H1 (cell line): ENCODE results near the gene CCDC124. TPM values are rescaled to one million over a fixed set of nuclear protein-coding genes. Genes with fewer than 3 reads are reported as not detected.

Source experiments
- CHD2 ChIP-seq: IDR thresholded peaks from 2 replicates; pipeline ENCODE4 v1.6.1; 2012; ENCODE audit warnings: low read length, improper control_type of control experiment
- KDM4A ChIP-seq: IDR thresholded peaks from one replicate; pipeline ENCODE4 v1.7.1; 2012; ENCODE audit warnings: low read depth, mild to moderate bottlenecking, moderate library complexity, low read length, inconsistent platforms; ENCODE audit not compliant: severe bottlenecking
- SIX5 ChIP-seq: IDR thresholded peaks from 2 replicates; pipeline ENCODE4 v1.6.1; 2011; ENCODE audit warnings: mild to moderate bottlenecking, low read depth, low read length
- polyA plus RNA-seq, 7 experiments: library from polyadenylated mRNA; depleted of rRNA in 3 of 7; stranded (reverse) in 5 of 7; unstranded in 2 of 7; fragments of >200 nt in 5 of 7; fragments of 200-250 nt in 2 of 7; gene quantifications; 1 replicate in 5 of 7; 2 replicates in 1 of 7; 4 replicates in 1 of 7; pipeline versions ENCODE4 v1.2.1 to v1.2.3, GENCODE V29; 2011 to 2013; ENCODE audit warnings: missing spikeins in 2 of 7, mixed read lengths in 2 of 7
- total RNA-seq: library from RNA; stranded (reverse); fragmentation: NEBNext Ultra II Directional; extraction: Animal tissue kit (Norgen Biotek cat#: 25700); gene quantifications from 2 replicates; pipeline ENCODE4 v1.2.1, GENCODE V29; 2021

The CCDC124 gene
- total and polyA plus RNA-seq, 2 of the 8 experiments (the other 6 are each of a cell fraction or from before 2014, with no cell fraction given), result 95.2 to 103 TPM

GRCh38 chr19:17932485-17933338 is at the start of gene CCDC124 (continued):
- TF ChIP-seq KDM4A, result peak; percentile 100
- peak; percentile 49; the same call in 1 of the 2 replicates for TF ChIP-seq CHD2
- peak; percentile 72 for TF ChIP-seq SIX5
